Measurements from ENCODE around the gene RBMX.
"Not testable (repeated sequence)": the region's sequence is repeated elsewhere in the genome, so short reads cannot be mapped to it uniquely, and the experiment has no call there.

DNA sequence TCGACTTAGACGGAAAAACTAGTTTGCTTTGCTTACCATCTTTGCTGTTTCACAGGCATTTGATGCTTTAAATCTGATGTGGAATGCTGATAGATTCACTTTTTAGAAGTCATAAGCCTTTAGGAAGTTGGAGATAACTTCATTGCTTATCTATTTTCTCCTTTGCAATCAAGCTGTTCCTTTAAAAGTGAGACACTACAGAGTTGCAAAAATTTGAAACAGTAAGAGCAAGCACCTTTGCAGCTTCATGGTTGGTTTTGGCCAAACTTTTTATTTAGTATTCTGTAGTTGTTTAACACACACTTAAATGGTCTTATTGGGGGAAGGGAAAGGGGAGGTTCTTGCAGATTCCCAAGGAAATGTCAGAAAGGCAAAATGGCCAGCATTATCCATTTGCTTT lies 7.3 kb downstream of the RBMX start:
- TF ChIP-seq ESRRA (CRISPR knock-in tag; IDR thresholded peaks at IDR 0.05; ENCODE audit: borderline replicate concordance); PRRX2 (CRISPR knock-in tag; IDR thresholded peaks at IDR 0.05); NFE2L1 (CRISPR knock-in tag; IDR thresholded peaks at IDR 0.05); NR2C2 (CRISPR knock-in tag; IDR thresholded peaks at IDR 0.05): not testable (repeated sequence)
- TF ChIP-seq, protein P1, sequence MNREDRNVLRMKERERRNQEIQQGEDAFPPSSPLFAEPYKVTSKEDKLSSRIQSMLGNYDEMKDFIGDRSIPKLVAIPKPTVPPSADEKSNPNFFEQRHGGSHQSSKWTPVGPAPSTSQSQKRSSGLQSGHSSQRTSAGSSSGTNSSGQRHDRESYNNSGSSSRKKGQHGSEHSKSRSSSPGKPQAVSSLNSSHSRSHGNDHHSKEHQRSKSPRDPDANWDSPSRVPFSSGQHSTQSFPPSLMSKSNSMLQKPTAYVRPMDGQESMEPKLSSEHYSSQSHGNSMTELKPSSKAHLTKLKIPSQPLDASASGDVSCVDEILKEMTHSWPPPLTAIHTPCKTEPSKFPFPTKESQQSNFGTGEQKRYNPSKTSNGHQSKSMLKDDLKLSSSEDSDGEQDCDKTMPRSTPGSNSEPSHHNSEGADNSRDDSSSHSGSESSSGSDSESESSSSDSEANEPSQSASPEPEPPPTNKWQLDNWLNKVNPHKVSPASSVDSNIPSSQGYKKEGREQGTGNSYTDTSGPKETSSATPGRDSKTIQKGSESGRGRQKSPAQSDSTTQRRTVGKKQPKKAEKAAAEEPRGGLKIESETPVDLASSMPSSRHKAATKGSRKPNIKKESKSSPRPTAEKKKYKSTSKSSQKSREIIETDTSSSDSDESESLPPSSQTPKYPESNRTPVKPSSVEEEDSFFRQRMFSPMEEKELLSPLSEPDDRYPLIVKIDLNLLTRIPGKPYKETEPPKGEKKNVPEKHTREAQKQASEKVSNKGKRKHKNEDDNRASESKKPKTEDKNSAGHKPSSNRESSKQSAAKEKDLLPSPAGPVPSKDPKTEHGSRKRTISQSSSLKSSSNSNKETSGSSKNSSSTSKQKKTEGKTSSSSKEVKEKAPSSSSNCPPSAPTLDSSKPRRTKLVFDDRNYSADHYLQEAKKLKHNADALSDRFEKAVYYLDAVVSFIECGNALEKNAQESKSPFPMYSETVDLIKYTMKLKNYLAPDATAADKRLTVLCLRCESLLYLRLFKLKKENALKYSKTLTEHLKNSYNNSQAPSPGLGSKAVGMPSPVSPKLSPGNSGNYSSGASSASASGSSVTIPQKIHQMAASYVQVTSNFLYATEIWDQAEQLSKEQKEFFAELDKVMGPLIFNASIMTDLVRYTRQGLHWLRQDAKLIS (CRISPR knock-in tag; IDR thresholded peaks at IDR 0.05; ENCODE audit: borderline replicate concordance): not testable (repeated sequence)
- TF ChIP-seq, protein P2, sequence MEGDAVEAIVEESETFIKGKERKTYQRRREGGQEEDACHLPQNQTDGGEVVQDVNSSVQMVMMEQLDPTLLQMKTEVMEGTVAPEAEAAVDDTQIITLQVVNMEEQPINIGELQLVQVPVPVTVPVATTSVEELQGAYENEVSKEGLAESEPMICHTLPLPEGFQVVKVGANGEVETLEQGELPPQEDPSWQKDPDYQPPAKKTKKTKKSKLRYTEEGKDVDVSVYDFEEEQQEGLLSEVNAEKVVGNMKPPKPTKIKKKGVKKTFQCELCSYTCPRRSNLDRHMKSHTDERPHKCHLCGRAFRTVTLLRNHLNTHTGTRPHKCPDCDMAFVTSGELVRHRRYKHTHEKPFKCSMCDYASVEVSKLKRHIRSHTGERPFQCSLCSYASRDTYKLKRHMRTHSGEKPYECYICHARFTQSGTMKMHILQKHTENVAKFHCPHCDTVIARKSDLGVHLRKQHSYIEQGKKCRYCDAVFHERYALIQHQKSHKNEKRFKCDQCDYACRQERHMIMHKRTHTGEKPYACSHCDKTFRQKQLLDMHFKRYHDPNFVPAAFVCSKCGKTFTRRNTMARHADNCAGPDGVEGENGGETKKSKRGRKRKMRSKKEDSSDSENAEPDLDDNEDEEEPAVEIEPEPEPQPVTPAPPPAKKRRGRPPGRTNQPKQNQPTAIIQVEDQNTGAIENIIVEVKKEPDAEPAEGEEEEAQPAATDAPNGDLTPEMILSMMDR (IDR thresholded peaks at IDR 0.05): not testable (repeated sequence)
- TF ChIP-seq, protein P3, sequence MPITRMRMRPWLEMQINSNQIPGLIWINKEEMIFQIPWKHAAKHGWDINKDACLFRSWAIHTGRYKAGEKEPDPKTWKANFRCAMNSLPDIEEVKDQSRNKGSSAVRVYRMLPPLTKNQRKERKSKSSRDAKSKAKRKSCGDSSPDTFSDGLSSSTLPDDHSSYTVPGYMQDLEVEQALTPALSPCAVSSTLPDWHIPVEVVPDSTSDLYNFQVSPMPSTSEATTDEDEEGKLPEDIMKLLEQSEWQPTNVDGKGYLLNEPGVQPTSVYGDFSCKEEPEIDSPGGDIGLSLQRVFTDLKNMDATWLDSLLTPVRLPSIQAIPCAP (CRISPR knock-in tag; IDR thresholded peaks at IDR 0.05): not testable (repeated sequence)
- TF ChIP-seq, protein P4, sequence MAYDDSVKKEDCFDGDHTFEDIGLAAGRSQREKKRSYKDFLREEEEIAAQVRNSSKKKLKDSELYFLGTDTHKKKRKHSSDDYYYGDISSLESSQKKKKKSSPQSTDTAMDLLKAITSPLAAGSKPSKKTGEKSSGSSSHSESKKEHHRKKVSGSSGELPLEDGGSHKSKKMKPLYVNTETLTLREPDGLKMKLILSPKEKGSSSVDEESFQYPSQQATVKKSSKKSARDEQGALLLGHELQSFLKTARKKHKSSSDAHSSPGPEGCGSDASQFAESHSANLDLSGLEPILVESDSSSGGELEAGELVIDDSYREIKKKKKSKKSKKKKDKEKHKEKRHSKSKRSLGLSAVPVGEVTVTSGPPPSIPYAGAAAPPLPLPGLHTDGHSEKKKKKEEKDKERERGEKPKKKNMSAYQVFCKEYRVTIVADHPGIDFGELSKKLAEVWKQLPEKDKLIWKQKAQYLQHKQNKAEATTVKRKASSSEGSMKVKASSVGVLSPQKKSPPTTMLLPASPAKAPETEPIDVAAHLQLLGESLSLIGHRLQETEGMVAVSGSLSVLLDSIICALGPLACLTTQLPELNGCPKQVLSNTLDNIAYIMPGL (CRISPR knock-in tag; IDR thresholded peaks at IDR 0.05): not testable (repeated sequence)
- TF ChIP-seq, protein P5, sequence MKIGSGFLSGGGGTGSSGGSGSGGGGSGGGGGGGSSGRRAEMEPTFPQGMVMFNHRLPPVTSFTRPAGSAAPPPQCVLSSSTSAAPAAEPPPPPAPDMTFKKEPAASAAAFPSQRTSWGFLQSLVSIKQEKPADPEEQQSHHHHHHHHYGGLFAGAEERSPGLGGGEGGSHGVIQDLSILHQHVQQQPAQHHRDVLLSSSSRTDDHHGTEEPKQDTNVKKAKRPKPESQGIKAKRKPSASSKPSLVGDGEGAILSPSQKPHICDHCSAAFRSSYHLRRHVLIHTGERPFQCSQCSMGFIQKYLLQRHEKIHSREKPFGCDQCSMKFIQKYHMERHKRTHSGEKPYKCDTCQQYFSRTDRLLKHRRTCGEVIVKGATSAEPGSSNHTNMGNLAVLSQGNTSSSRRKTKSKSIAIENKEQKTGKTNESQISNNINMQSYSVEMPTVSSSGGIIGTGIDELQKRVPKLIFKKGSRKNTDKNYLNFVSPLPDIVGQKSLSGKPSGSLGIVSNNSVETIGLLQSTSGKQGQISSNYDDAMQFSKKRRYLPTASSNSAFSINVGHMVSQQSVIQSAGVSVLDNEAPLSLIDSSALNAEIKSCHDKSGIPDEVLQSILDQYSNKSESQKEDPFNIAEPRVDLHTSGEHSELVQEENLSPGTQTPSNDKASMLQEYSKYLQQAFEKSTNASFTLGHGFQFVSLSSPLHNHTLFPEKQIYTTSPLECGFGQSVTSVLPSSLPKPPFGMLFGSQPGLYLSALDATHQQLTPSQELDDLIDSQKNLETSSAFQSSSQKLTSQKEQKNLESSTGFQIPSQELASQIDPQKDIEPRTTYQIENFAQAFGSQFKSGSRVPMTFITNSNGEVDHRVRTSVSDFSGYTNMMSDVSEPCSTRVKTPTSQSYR (CRISPR knock-in tag; IDR thresholded peaks at IDR 0.05): not testable (repeated sequence)
